Erythroblast (primary cell): ENCODE results near the gene GAS6.
"Not testable (repeated sequence)": the region's sequence is repeated elsewhere in the genome, so short reads cannot be mapped to it uniquely, and the experiment has no call there.

Experiments used
- DNase-seq, 2 experiments: peaks; one replicate each; lab custom pipeline; 2025; lab: John Stamatoyannopoulos, UW
- GATA1 ChIP-seq: IDR thresholded peaks from 2 replicates; pipeline ENCODE4 v1.6.1; 2011; ENCODE audit warnings: low read depth, mild to moderate bottlenecking, control low read depth, low read length, moderate library complexity
- POLR2A ChIP-seq: IDR thresholded peaks from 2 replicates; pipeline ENCODE4 v1.6.1; 2011; ENCODE audit warnings: mild to moderate bottlenecking, low read length

GAS6 gene

GRCh38 chr13:113882267-113882630, 18.4 kb upstream of the GAS6 start:
- TF ChIP-seq GATA1 (no peak), POLR2A (no peak)
- no peak for DNase-seq

GRCh38 chr13:113881614-113882266, 17.9 kb upstream of the GAS6 start:
- no peak for TF ChIP-seq POLR2A
- TF ChIP-seq GATA1: no peak
- DNase-seq: no peak

- DNase-seq: no peak
Measured at GRCh38 chr13:113880651-113881611, 17.1 kb upstream of the GAS6 start.

GRCh38 chr13:113879494-113880360, 15.9 kb upstream of the GAS6 start:
- DNase-seq: no peak
- TF ChIP-seq GATA1 (no peak), POLR2A (no peak)

More at GRCh38 chr13:113880651-113881611, 17.1 kb upstream of the GAS6 start:
- TF ChIP-seq POLR2A (no peak), GATA1 (no peak)

GRCh38 chr13:113879017-113879416, 15.1 kb upstream of the GAS6 start:
- no peak for DNase-seq
- TF ChIP-seq POLR2A: no peak
- TF ChIP-seq GATA1: no peak

- no peak for TF ChIP-seq GATA1
- no peak for TF ChIP-seq POLR2A
- no peak for DNase-seq
Measured at GRCh38 chr13:113877149-113877990, 13.5 kb upstream of the GAS6 start.

GRCh38 chr13:113876346-113877148, 12.7 kb upstream of the GAS6 start:
- no peak for TF ChIP-seq POLR2A
- no peak for TF ChIP-seq GATA1
- no peak for DNase-seq

- DNase-seq: peak in 1 of 2 experiments; percentile 26
- no peak for TF ChIP-seq POLR2A
- TF ChIP-seq GATA1: no peak
Measured at GRCh38 chr13:113875837-113876281, 12.0 kb upstream of the GAS6 start.

- TF ChIP-seq POLR2A: no peak
- no peak for TF ChIP-seq GATA1
- no peak for DNase-seq
Measured at GRCh38 chr13:113875429-113875815, 11.5 kb upstream of the GAS6 start.

GRCh38 chr13:113874579-113875428, 10.9 kb upstream of the GAS6 start:
- TF ChIP-seq GATA1 (no peak), POLR2A (no peak)
- DNase-seq: no peak

- no peak for TF ChIP-seq GATA1
- TF ChIP-seq POLR2A: no peak
- no peak for DNase-seq
Measured at GRCh38 chr13:113874177-113874576, 10.3 kb upstream of the GAS6 start.

- TF ChIP-seq POLR2A (no peak), GATA1 (no peak)
- DNase-seq: no peak
Measured at GRCh38 chr13:113869263-113869662, 5.4 kb upstream of the GAS6 start.

GRCh38 chr13:113867913-113868312, 4.0 kb upstream of the GAS6 start:
- DNase-seq: not testable (repeated sequence)
